Sciatic nerve (tissue), 2 donors: Measurements from ENCODE around the gene KRT26. TPM values are rescaled to one million over a fixed set of nuclear protein-coding genes. Genes with fewer than 3 reads are reported as not detected.
"Not testable (repeated sequence)": the region's sequence is repeated elsewhere in the genome, so short reads cannot be mapped to it uniquely, and the experiment has no call there.

Source experiments
- ATAC-seq: fragments of 200-7000 bp; cut with Tn5 transposase; one replicate; pipeline ENCODE4 v1.9.1; 2020; ENCODE audit warnings: mild to moderate bottlenecking, moderate library complexity
- DNase-seq: peaks from one replicate; pipeline ENCODE4 v3.0.0-alpha.2; 2020; ENCODE audit warnings: low spot score
- intact Hi-C: fragments of 100-400 bp; cut with DNase I; formaldehyde crosslinking; loops from one replicate; pipeline ENCODE4 v1.14.2; 2022
- total RNA-seq: library from RNA; stranded (reverse); fragmentation: NEBNext Ultra II Directional; extraction: Animal tissue kit (Norgen Biotek cat#: 25700); gene quantifications from one replicate; pipeline ENCODE4 v1.2.1, GENCODE V29; 2021
- donor health status: DM: no; HTN: no; CAD: no.
- donor health status: DM: no; HTN: no; CAD: no.

Gene KRT26
- total RNA-seq, result not detected

- DNase-seq (no peak), ATAC-seq (no peak)
- intact Hi-C loops, result no loop called here
Measured at GRCh38 chr17:40772101-40772500, at the start of gene KRT26. Gene KRT26 (minus strand): TSS chr17:40772201. CDS start chr17:40772113, 88 bp downstream.

GRCh38 chr17:40821536-40821935, 49.5 kb upstream of the KRT26 start:
- DNase-seq, result no peak
- ATAC-seq, result no peak
- intact Hi-C loops, result no loop called here

- intact Hi-C loops, result no loop called here
- no peak for DNase-seq
- ATAC-seq, result no peak
Measured at GRCh38 chr17:40820228-40820838, 48.3 kb upstream of the KRT26 start.

- DNase-seq, result no peak
- intact Hi-C loops, result no loop called here
- peak; percentile 63 for ATAC-seq
Measured at GRCh38 chr17:40819528-40820125, 47.6 kb upstream of the KRT26 start.

GRCh38 chr17:40818733-40819527, 46.9 kb upstream of the KRT26 start:
- ATAC-seq, result peak; percentile 97
- DNase-seq, result peak; percentile 89
- intact Hi-C loops, result no loop called here

- intact Hi-C loops, result no loop called here
- DNase-seq (no peak), ATAC-seq (no peak)
Measured at GRCh38 chr17:40818343-40818732, 46.3 kb upstream of the KRT26 start.

- intact Hi-C loops, result no loop called here
- ATAC-seq (no peak), DNase-seq (no peak)
Measured at GRCh38 chr17:40817103-40817682, 45.2 kb upstream of the KRT26 start.

- intact Hi-C loops, result no loop called here
- ATAC-seq (no peak), DNase-seq (no peak)
Measured at GRCh38 chr17:40816569-40816968, 44.6 kb upstream of the KRT26 start.

GRCh38 chr17:40815381-40815780, 43.4 kb upstream of the KRT26 start:
- intact Hi-C loops, result no loop called here
- ATAC-seq (no peak), DNase-seq (no peak)

GRCh38 chr17:40814657-40815056, 42.7 kb upstream of the KRT26 start:
- intact Hi-C loops, ATAC-seq, DNase-seq: not testable (repeated sequence)

- DNase-seq (no peak), ATAC-seq (no peak)
- intact Hi-C loops, result no loop called here
Measured at GRCh38 chr17:40813804-40814203, 41.8 kb upstream of the KRT26 start.

GRCh38 chr17:40812639-40813038, 40.6 kb upstream of the KRT26 start:
- intact Hi-C loops, result no loop called here
- ATAC-seq (no peak), DNase-seq (no peak)

- DNase-seq (no peak), ATAC-seq (no peak)
- intact Hi-C loops, result no loop called here
Measured at GRCh38 chr17:40810494-40810893, 38.5 kb upstream of the KRT26 start.

GRCh38 chr17:40809721-40810421, 37.9 kb upstream of the KRT26 start:
- ATAC-seq, result no peak
- intact Hi-C loops, result loop anchor here (10.0 kb wide), 1 partner anchor 95 kb away; no protein-coding TSS in a partner anchor
- DNase-seq, result no peak

GRCh38 chr17:40806131-40806530, 34.1 kb upstream of the KRT26 start:
- no peak for DNase-seq
- intact Hi-C loops, result loop anchor here (10.0 kb wide), 1 partner anchor 99 kb away; no protein-coding TSS in a partner anchor
- no peak for ATAC-seq

- intact Hi-C loops, result loop anchor here (10.0 kb wide), 1 partner anchor 101 kb away; no protein-coding TSS in a partner anchor
- peak; percentile 95 for ATAC-seq
- DNase-seq, result peak; percentile 87
Measured at GRCh38 chr17:40803617-40804082, 31.6 kb upstream of the KRT26 start.

GRCh38 chr17:40801157-40801556, 29.2 kb upstream of the KRT26 start:
- intact Hi-C loops, result loop anchor here (10.0 kb wide), 1 partner anchor 104 kb away; no protein-coding TSS in a partner anchor
- no peak for ATAC-seq
- no peak for DNase-seq

GRCh38 chr17:40800381-40800780, 28.4 kb upstream of the KRT26 start:
- intact Hi-C loops, result loop anchor here (10.0 kb wide), 1 partner anchor 104 kb away; no protein-coding TSS in a partner anchor
- DNase-seq (no peak), ATAC-seq (no peak)

- DNase-seq, result no peak
- ATAC-seq, result no peak
- intact Hi-C loops, result loop anchor here (10.0 kb wide), 2 partner anchors 105 to 185 kb away; no protein-coding TSS in a partner anchor
Measured at GRCh38 chr17:40799859-40800258, 27.9 kb upstream of the KRT26 start, which contains the start of gene KRT28. Gene KRT28 (minus strand): TSS chr17:40799959. CDS start chr17:40799893, 66 bp downstream.
